ENCODE results near the gene PICALM. TPM values are rescaled to one million over a fixed set of nuclear protein-coding genes. Genes with fewer than 3 reads are reported as not detected.

Gene PICALM
- total RNA-seq, 1 donor from 2014 or later, result 111 TPM

GRCh38 chr11:86067851-86068137 lies 1.1 kb downstream of the PICALM start:
- no peak for DNase-seq (ENCODE audit: low read depth, low spot score)
- Mint-ChIP-seq H3K4me3 (peak overlapping the region; percentile 96), H3K4me1 (peaks cover 47% of the 10 kb centered on the region), H3K9me3 (no peaks in the 10 kb centered on the region), H3K27ac (ENCODE audit: unreplicated experiment) (peak overlapping the region; percentile 87), H3K36me3 (ENCODE audit: low read depth) (no peaks in the 10 kb centered on the region), H3K27me3 (ENCODE audit: low read depth) (no peaks in the 10 kb centered on the region)
- no peak for TF ChIP-seq CTCF (conservative IDR thresholded peaks at IDR 0.05)

DNA sequence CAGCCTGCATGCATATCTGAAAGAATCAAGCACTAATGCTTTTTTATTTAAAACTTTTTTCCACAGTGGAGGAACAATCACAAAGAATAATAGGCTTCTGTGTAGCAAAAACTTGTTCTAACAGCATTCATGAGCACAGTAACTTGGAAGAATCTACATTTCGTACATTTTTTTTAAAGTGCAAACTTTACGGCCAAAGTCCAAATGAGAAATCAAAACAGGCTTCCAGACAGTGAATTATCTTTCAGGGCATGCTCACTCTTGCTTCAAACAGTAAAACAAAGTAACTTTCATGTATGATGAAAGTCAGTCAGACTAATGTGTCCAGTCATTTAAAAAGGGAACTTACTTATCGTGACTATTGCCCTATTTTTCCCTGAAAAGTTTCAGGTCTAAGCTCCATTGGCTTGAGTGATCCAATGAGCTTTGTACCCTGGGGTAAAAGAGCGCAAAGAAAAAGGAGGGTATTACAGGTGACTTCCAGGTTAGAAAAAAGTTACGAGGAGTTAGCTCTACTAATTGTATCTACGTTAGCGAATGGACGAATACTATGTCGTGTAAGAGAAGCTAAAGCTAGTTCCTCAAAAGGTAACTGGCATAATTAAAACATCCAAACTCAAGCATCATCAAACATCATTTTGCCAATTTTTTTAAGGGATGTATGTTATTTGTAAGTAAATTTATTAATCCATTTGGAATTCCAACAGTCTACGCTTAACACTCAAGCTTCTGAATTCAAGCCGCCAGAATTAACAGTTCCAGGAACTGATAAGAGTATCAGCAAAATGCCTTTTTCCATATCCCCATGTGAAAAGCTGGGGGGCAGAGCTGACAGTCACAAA lies 1.7 kb downstream of the PICALM start:
- TF ChIP-seq CTCF (conservative IDR thresholded peaks at IDR 0.05), result no peak

DNA sequence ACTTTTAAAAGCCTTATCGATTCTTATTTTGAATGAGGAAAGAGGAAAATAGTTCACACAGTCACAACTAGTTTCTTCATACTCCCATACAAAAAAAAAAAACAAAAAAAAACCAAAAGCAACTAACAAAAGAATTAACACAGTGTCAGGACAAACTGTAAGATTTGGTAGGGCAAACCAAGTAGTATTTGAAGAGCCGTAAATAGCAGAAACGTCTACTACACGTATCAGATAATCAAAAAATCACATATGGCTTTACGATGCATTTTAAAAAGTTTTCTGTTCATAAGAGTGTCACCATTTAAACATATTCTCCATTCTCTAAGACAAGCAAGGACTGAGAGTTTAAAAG lies 2.3 kb downstream of the PICALM start:
- no peak for TF ChIP-seq CTCF (conservative IDR thresholded peaks at IDR 0.05)
- no peaks in the 10 kb centered on the region for H3K9me3 Mint-ChIP-seq
- no peak for DNase-seq (ENCODE audit: low read depth, low spot score)
- H3K4me3 Mint-ChIP-seq, result peak overlapping the region; percentile 96
- no peaks in the 10 kb centered on the region for H3K36me3 Mint-ChIP-seq (ENCODE audit: low read depth)
- H3K27ac Mint-ChIP-seq (ENCODE audit: unreplicated experiment), result peak overlapping the region; percentile 95
- H3K4me1 Mint-ChIP-seq, result peaks cover 55% of the 10 kb centered on the region
- H3K27me3 Mint-ChIP-seq (ENCODE audit: low read depth), result no peaks in the 10 kb centered on the region

More for the DNA sequence above, 1.7 kb downstream of the PICALM start:
- Mint-ChIP-seq H3K27me3 (ENCODE audit: low read depth) (no peaks in the 10 kb centered on the region), H3K9me3 (no peaks in the 10 kb centered on the region), H3K4me3 (peak overlapping the region; percentile 96), H3K27ac (ENCODE audit: unreplicated experiment) (peak overlapping the region; percentile 95), H3K4me1 (peaks cover 50% of the 10 kb centered on the region), H3K36me3 (ENCODE audit: low read depth) (no peaks in the 10 kb centered on the region)
- no peak for DNase-seq (ENCODE audit: low read depth, low spot score)

- H3K27me3 Mint-ChIP-seq (ENCODE audit: low read depth), result no peaks in the 10 kb centered on the region
- no peak for DNase-seq (ENCODE audit: low read depth, low spot score)
- peaks cover 60% of the 10 kb centered on the region for H3K4me1 Mint-ChIP-seq
- no peaks in the 10 kb centered on the region for H3K36me3 Mint-ChIP-seq (ENCODE audit: low read depth)
- TF ChIP-seq CTCF (conservative IDR thresholded peaks at IDR 0.05), result no peak
- no peaks in the 10 kb centered on the region for H3K9me3 Mint-ChIP-seq
- no peak overlapping the region for H3K27ac Mint-ChIP-seq (ENCODE audit: unreplicated experiment)
- peak overlapping the region; percentile 96 for H3K4me3 Mint-ChIP-seq
Measured at GRCh38 chr11:86066033-86066432, 2.9 kb downstream of the PICALM start.

DNA sequence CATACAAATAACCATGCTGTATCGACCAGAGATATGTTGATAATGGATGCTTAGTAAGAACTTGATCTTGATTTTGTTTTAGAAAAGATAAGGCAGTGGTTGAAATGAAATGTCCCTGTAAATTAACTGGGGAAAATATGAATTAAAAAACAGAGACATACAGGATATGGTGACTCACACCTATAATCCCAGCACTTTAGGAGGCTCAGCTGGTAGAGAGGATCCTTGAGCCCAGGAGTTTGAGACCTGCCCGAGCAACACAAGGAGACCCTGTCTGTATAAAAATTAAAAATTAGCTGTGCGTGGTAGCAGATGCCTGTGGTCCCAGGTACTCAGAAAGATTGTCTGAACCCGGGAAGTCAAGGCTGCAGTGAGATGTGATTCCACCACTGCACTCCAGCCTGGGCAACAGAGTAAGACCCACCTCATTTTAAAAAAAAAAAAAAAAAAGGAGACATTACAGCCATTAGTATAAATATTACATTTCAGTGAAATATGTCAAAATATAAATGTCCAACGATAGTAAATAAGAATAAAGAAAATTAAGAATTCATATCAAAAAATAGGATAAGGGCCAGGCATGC lies 4.6 kb downstream of the PICALM start:
- no peak overlapping the region for H3K27ac Mint-ChIP-seq (ENCODE audit: unreplicated experiment)
- H3K36me3 Mint-ChIP-seq (ENCODE audit: low read depth), result no peaks in the 10 kb centered on the region
- no peaks in the 10 kb centered on the region for H3K27me3 Mint-ChIP-seq (ENCODE audit: low read depth)
- no peak for DNase-seq (ENCODE audit: low read depth, low spot score)
- H3K4me3 Mint-ChIP-seq, result peak overlapping the region; percentile 29
- H3K4me1 Mint-ChIP-seq, result peaks cover 60% of the 10 kb centered on the region
- H3K9me3 Mint-ChIP-seq, result no peaks in the 10 kb centered on the region
- no peak for TF ChIP-seq CTCF (conservative IDR thresholded peaks at IDR 0.05)
